Hepatocyte (in vitro differentiated cells): Measurements from ENCODE around the gene GPC3.

ENCODE experiments used
- CTCF ChIP-seq: fragments of 200-600 bp; sonication (generic); IDR thresholded peaks from 2 replicates; pipeline ENCODE4 v1.5.1; 2016; ENCODE audit warnings: antibody characterized with exemption, mild to moderate bottlenecking; ENCODE audit not compliant: poor library complexity
- EZH2phosphoT487 ChIP-seq: fragments of 200-600 bp; sonication (generic); IDR thresholded peaks from one replicate; pipeline ENCODE4 v1.6.1; 2018; ENCODE audit warnings: antibody characterized with exemption, mild to moderate bottlenecking, low read depth, moderate library complexity; ENCODE audit not compliant: unreplicated experiment, severe bottlenecking

DNA sequence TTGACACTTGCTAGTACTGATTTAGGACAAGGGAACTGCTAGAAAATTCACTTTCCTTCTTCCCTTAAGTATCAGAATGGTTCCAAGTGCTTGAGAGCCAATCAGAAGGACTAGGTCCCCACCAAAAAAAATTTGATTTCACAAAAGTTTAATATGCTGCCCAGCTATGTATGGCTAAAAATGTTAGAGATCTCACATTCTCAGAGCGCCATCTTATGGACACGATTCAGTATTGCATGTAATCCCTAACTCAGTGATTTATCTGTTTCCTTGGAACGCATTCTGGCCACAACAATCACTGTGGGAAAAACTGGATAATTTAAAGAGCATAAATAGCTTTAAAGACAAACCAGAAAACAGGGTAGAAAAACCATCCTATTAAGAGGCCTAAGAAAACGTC lies 315.0 kb downstream of the GPC3 start:
- peak; percentile 64 for TF ChIP-seq CTCF
- TF ChIP-seq EZH2phosphoT487 = no peak
